WTC11 (cell line): Measurements from ENCODE around the gene PLTP. TPM values are rescaled to one million over a fixed set of nuclear protein-coding genes. Genes with fewer than 3 reads are reported as not detected.

ENCODE experiments used
- ATAC-seq: fragments of 200-7000 bp; cut with Tn5 transposase; 2 replicates; pipeline ENCODE4 v1.10.0; 2021; ENCODE audit warnings: mild to moderate bottlenecking, moderate library complexity
- CTCF ChIA-PET: fragments of 300-600 bp; sonication (Branson Sonifier 250); formaldehyde crosslinking; loops from one replicate; lab custom pipeline; 2021; ENCODE audit warnings: antibody characterized with exemption; lab: Charles Lee
- POLR2A ChIA-PET: fragments of 350-600 bp; sonication (Branson Sonifier 250); formaldehyde crosslinking; loops from one replicate; lab custom pipeline; 2021; ENCODE audit warnings: antibody characterized with exemption; lab: Charles Lee
- DNase-seq: peaks from one replicate; pipeline ENCODE4 v3.0.0; 2021; ENCODE audit warnings: low spot score
- H3K27ac Mint-ChIP-seq: 2 replicates; pipeline ENCODE4 v1.8.0; 2021; ENCODE audit warnings: mixed read lengths
- H3K27me3 Mint-ChIP-seq: 2 replicates; pipeline ENCODE4 v1.8.0; 2021; ENCODE audit warnings: low read depth, mild to moderate bottlenecking, moderate library complexity, mixed read lengths
- H3K36me3 Mint-ChIP-seq: 2 replicates; pipeline ENCODE4 v1.8.0; 2021; ENCODE audit warnings: mixed read lengths
- H3K4me1 Mint-ChIP-seq: 2 replicates; pipeline ENCODE4 v1.8.0; 2022; ENCODE audit warnings: mixed read lengths
- H3K4me3 Mint-ChIP-seq: 2 replicates; pipeline ENCODE4 v1.8.0; 2021; ENCODE audit warnings: mild to moderate bottlenecking, moderate library complexity, mixed read lengths
- H3K9me3 Mint-ChIP-seq: 2 replicates; pipeline ENCODE4 v1.8.0; 2021; ENCODE audit warnings: mixed read lengths
- ATF1 ChIP-seq: sonication (generic); formaldehyde crosslinking; IDR thresholded peaks from 2 replicates; pipeline ENCODE4 v1.8.1; 2023; ENCODE audit warnings: mild to moderate bottlenecking, moderate library complexity, missing genetic modification reagents
- CREM ChIP-seq: sonication (generic); formaldehyde crosslinking; IDR thresholded peaks from 2 replicates; pipeline ENCODE4 v1.8.1; 2022; ENCODE audit warnings: mild to moderate bottlenecking, missing genetic modification reagents, moderate library complexity
- CTCF ChIP-seq: fragments of 200-600 bp; IDR thresholded peaks from 2 replicates; pipeline ENCODE4 v1.8.0; 2022; ENCODE audit warnings: antibody characterized with exemption
- EMX1 ChIP-seq: fragments of 250-450 bp; sonication (Bioruptor Pico); IDR thresholded peaks from 2 replicates; pipeline ENCODE4 v1.8.0; 2021; ENCODE audit warnings: mild to moderate bottlenecking
- FOXP1 ChIP-seq: sonication (generic); formaldehyde crosslinking; IDR thresholded peaks from 2 replicates; pipeline ENCODE4 v1.8.0; 2022; ENCODE audit warnings: missing genetic modification reagents, mild to moderate bottlenecking, moderate library complexity, borderline replicate concordance
- GRHL2 ChIP-seq: fragments of 250-450 bp; sonication (Bioruptor Pico); IDR thresholded peaks from 2 replicates; pipeline ENCODE4 v1.8.0; 2022; ENCODE audit warnings: mild to moderate bottlenecking, moderate library complexity; ENCODE audit not compliant: insufficient replicate concordance, severe bottlenecking
- KAT7 ChIP-seq: sonication (generic); formaldehyde crosslinking; IDR thresholded peaks from 2 replicates; pipeline ENCODE4 v1.8.1; 2023; ENCODE audit warnings: missing genetic modification reagents, mild to moderate bottlenecking, borderline replicate concordance
- NFE2L1 ChIP-seq: sonication (generic); formaldehyde crosslinking; IDR thresholded peaks from 2 replicates; pipeline ENCODE4 v1.8.1; 2023; ENCODE audit warnings: missing genetic modification reagents
- NFYB ChIP-seq: sonication (generic); formaldehyde crosslinking; conservative IDR thresholded peaks from 2 replicates; pipeline ENCODE4 v1.8.0; 2022; ENCODE audit warnings: low read depth, missing genetic modification reagents
- NR1H2 ChIP-seq: sonication (generic); formaldehyde crosslinking; IDR thresholded peaks from 2 replicates; pipeline ENCODE4 v1.9.0; 2021; ENCODE audit warnings: mild to moderate bottlenecking, moderate library complexity, missing genetic modification reagents
- NR2C2 ChIP-seq: sonication (generic); formaldehyde crosslinking; IDR thresholded peaks from 2 replicates; pipeline ENCODE4 v1.8.0; 2022; ENCODE audit warnings: mild to moderate bottlenecking, missing genetic modification reagents
- RORB ChIP-seq: fragments of 250-450 bp; sonication (Bioruptor Pico); IDR thresholded peaks from 2 replicates; pipeline ENCODE4 v1.9.0; 2021; ENCODE audit warnings: mild to moderate bottlenecking
- SMAD4 ChIP-seq: sonication (generic); formaldehyde crosslinking; IDR thresholded peaks from 2 replicates; pipeline ENCODE4 v1.8.0; 2022; ENCODE audit warnings: mild to moderate bottlenecking, missing genetic modification reagents
- USF2 ChIP-seq: sonication (generic); formaldehyde crosslinking; IDR thresholded peaks from 2 replicates; pipeline ENCODE4 v1.8.1; 2023; ENCODE audit warnings: mild to moderate bottlenecking, missing genetic modification reagents, moderate library complexity
- ZNF121 ChIP-seq: sonication (generic); formaldehyde crosslinking; IDR thresholded peaks from 2 replicates; pipeline ENCODE4 v1.8.0; 2023; ENCODE audit warnings: missing genetic modification reagents
- ZNF263 ChIP-seq: sonication (generic); formaldehyde crosslinking; IDR thresholded peaks from 2 replicates; pipeline ENCODE4 v1.8.1; 2022; ENCODE audit warnings: low read depth, mild to moderate bottlenecking, moderate library complexity, missing genetic modification reagents
- ZNF317 ChIP-seq: sonication (generic); formaldehyde crosslinking; IDR thresholded peaks from 2 replicates; pipeline ENCODE4 v1.8.1; 2023; ENCODE audit warnings: low read depth, mild to moderate bottlenecking, moderate library complexity, missing genetic modification reagents, borderline replicate concordance
- ZNF416 ChIP-seq: fragments of 250-450 bp; sonication (Bioruptor Pico); IDR thresholded peaks from 2 replicates; pipeline ENCODE4 v1.9.0; 2021; ENCODE audit warnings: mild to moderate bottlenecking, inconsistent platforms
- ZNF423 ChIP-seq: fragments of 250-450 bp; sonication (Bioruptor Pico); IDR thresholded peaks from 2 replicates; pipeline ENCODE4 v2.1.2; 2022; ENCODE audit warnings: mild to moderate bottlenecking, moderate library complexity
- ZNF425 ChIP-seq: fragments of 250-450 bp; sonication (Bioruptor Pico); conservative IDR thresholded peaks from 2 replicates; pipeline ENCODE4 v1.9.0; 2021; ENCODE audit warnings: mild to moderate bottlenecking
- ZNF512 ChIP-seq: sonication (generic); formaldehyde crosslinking; IDR thresholded peaks from 2 replicates; pipeline ENCODE4 v1.8.1; 2022; ENCODE audit warnings: missing genetic modification reagents, borderline replicate concordance
- total RNA-seq: library from RNA; stranded (reverse); gene quantifications from 3 replicates; pipeline ENCODE4 v1.2.3, GENCODE V29; 2021
- TF ChIP-seq, protein P1 (sequence below): fragments of 250-450 bp; sonication (Bioruptor Pico); IDR thresholded peaks from 2 replicates; pipeline ENCODE4 v2.1.2; 2022; ENCODE audit warnings: mild to moderate bottlenecking, moderate library complexity
- TF ChIP-seq, protein P2 (sequence below): fragments of 250-450 bp; sonication (Bioruptor Pico); IDR thresholded peaks from 2 replicates; pipeline ENCODE4 v1.9.0; 2021; ENCODE audit warnings: mild to moderate bottlenecking

Gene PLTP
- total RNA-seq, 1 experiment from 2014 or later, result 109 TPM

GRCh38 chr20:45890077-45890984, 21.6 kb downstream of the PLTP start (continued):
- TF ChIP-seq USF2 (peak; percentile 58), CTCF (peak; percentile 35; the same call in 1 of the 2 replicates), KAT7 (0 out of 2 replicates have a peak, but pooled peaks have one; percentile 32), ZNF121 (CRISPR knock-in tag) (no peak), RORB (CRISPR knock-in tag) (no peak), NR1H2 (no peak), ZNF317 (CRISPR knock-in tag) (no peak), ZNF512 (CRISPR knock-in tag) (no peak), ZNF263 (CRISPR knock-in tag) (no peak), ATF1 (CRISPR knock-in tag) (no peak), SMAD4 (CRISPR knock-in tag) (no peak)
- TF ChIP-seq, protein P1, sequence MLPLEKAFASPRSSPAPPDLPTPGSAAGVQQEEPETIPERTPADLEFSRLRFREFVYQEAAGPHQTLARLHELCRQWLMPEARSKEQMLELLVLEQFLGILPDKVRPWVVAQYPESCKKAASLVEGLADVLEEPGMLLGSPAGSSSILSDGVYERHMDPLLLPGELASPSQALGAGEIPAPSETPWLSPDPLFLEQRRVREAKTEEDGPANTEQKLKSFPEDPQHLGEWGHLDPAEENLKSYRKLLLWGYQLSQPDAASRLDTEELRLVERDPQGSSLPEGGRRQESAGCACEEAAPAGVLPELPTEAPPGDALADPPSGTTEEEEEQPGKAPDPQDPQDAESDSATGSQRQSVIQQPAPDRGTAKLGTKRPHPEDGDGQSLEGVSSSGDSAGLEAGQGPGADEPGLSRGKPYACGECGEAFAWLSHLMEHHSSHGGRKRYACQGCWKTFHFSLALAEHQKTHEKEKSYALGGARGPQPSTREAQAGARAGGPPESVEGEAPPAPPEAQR, result no peak
- TF ChIP-seq, protein P2, sequence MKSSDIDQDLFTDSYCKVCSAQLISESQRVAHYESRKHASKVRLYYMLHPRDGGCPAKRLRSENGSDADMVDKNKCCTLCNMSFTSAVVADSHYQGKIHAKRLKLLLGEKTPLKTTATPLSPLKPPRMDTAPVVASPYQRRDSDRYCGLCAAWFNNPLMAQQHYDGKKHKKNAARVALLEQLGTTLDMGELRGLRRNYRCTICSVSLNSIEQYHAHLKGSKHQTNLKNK (CRISPR knock-in tag), result no peak

DNA sequence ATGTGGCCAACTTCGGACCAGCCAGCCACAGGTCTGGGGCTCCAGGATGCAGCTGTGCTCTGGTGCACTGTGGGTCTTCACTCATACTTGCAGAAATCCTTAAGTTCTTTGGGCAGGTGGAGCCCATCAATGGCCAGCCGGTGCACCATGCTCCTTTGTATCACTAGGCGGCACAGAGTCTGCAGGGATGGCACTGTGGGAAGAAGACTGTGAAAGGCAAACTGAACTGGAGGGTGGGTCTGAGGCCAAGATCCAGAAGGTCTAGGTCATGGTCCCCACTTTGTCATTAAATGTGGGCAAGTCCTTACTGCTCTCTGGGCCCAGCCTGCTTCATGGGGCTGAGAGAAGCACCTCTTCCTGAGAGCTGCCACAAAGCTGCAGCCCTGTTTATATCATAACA, 23.3 kb downstream of the PLTP start:
- TF ChIP-seq NFYB (CRISPR knock-in tag) (no peak), EMX1 (CRISPR knock-in tag) (no peak), ZNF416 (CRISPR knock-in tag) (no peak), ZNF425 (CRISPR knock-in tag) (no peak), CTCF (no peak), RORB (CRISPR knock-in tag) (no peak), GRHL2 (CRISPR knock-in tag) (no peak), ZNF423 (CRISPR knock-in tag) (no peak), NR2C2 (no peak), NFE2L1 (CRISPR knock-in tag) (no peak), CREM (CRISPR knock-in tag) (no peak), KAT7 (no peak), FOXP1 (CRISPR knock-in tag) (no peak)
- ATAC-seq (no peak), DNase-seq (no peak)
- peaks cover 8% of the 10 kb centered on the region for H3K36me3 Mint-ChIP-seq
- ChIA-PET CTCF (interaction anchor here (2.4 to 2.7 kb wide), 2 partner anchors 35 to 64 kb away, joined by 19 to 30 read pairs; no protein-coding TSS in a partner anchor), POLR2A (no interaction called here)
- H3K4me1 Mint-ChIP-seq, result peaks cover 12% of the 10 kb centered on the region
- no peak overlapping the region for H3K27ac Mint-ChIP-seq
- no peaks in the 10 kb centered on the region for H3K9me3 Mint-ChIP-seq
- H3K4me3 Mint-ChIP-seq, result no peak overlapping the region
- no peaks in the 10 kb centered on the region; the same call in 1 of the 2 replicates for H3K27me3 Mint-ChIP-seq
